GM20431 (cell line): Measurements from ENCODE around the gene LIPA.
"Not testable (repeated sequence)": the region's sequence is repeated elsewhere in the genome, so short reads cannot be mapped to it uniquely, and the experiment has no call there.

Experiments used
- in situ Hi-C: fragments of 300-500 bp; cut with MseI, MboI; formaldehyde crosslinking; loops from one replicate; pipeline ENCODE4 v1.15.0; 2020; ENCODE audit warnings: low sequenced_read_pairs; ENCODE audit not compliant: unreplicated experiment

Gene LIPA

GRCh38 chr10:89175816-89176215 lies 75.8 kb downstream of the LIPA start:
- in situ Hi-C loops, result no loop called here

- in situ Hi-C loops, result no loop called here
Observed at GRCh38 chr10:89173075-89173474, 78.5 kb downstream of the LIPA start.

GRCh38 chr10:89171996-89172395 lies 79.6 kb downstream of the LIPA start:
- in situ Hi-C loops, result no loop called here

- in situ Hi-C loops, result no loop called here
Observed at GRCh38 chr10:89171263-89171872, 80.2 kb downstream of the LIPA start.

GRCh38 chr10:89168354-89168900 lies 83.1 kb downstream of the LIPA start:
- in situ Hi-C loops, result not testable (repeated sequence)

GRCh38 chr10:89167915-89168314 lies 83.7 kb downstream of the LIPA start:
- in situ Hi-C loops, result no loop called here

GRCh38 chr10:89165923-89166322 lies 85.7 kb downstream of the LIPA start:
- in situ Hi-C loops, result no loop called here

GRCh38 chr10:89164920-89165319 lies 86.7 kb downstream of the LIPA start:
- in situ Hi-C loops, result no loop called here

GRCh38 chr10:89164080-89164479 lies 87.5 kb downstream of the LIPA start:
- in situ Hi-C loops, result no loop called here
